Measurements from ENCODE around the gene BTC.
"Not testable (repeated sequence)": the region's sequence is repeated elsewhere in the genome, so short reads cannot be mapped to it uniquely, and the experiment has no call there.

The BTC gene

DNA sequence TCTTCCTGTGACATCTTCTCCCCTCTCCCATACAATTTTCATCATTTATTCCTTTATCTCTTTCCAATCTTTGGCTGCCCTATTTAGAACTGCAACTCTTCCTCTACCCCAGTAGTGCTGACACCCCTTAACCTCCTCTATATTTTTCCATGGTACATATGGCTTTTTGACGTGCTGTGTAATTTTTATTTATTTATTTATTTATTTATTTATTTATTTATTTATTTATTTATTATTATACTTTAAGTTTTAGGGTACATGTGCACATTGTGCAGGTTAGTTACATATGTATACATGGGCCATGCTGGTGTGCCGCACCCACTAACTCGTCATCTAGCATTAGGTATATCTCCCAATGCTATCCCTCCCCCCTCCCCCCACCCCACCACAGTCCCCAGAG lies 17.7 kb upstream of the BTC start:
- H3K18ac ChIP-seq (ENCODE audit: low read length); H3K23ac ChIP-seq (ENCODE audit: low read depth, low read length, poor library complexity); H3K4me3 ChIP-seq (ENCODE audit: low read length in 2 of 2); H3K36me3 ChIP-seq (replicated peaks in 1 of 2; ENCODE audit: control insufficient read depth in 2 of 2, insufficient read depth in 2 of 2, low read length in 2 of 2); H3K14ac ChIP-seq (ENCODE audit: low read length); H4K8ac ChIP-seq (ENCODE audit: low read depth, low read length); H3K4me1 ChIP-seq (ENCODE audit: control insufficient read depth in 2 of 2, insufficient read depth in 1 of 2, low read depth in 1 of 2, low read length in 2 of 2); H3K4me2 ChIP-seq (ENCODE audit: insufficient read depth, low read length, poor library complexity, severe bottlenecking); H2BK15ac ChIP-seq (ENCODE audit: low read length); DNase-seq (ENCODE audit: low spot score); H3K4ac ChIP-seq (ENCODE audit: low read length); H2BK12ac ChIP-seq (ENCODE audit: low read length); H3K9ac ChIP-seq (ENCODE audit: low read depth, low read length, poor library complexity); H2BK5ac ChIP-seq (ENCODE audit: low read length); H4K91ac ChIP-seq (ENCODE audit: low read depth, low read length, poor library complexity); H3K27me3 ChIP-seq (ENCODE audit: control insufficient read depth in 3 of 3, insufficient read depth in 3 of 3, low read depth in 1 of 3, low read length in 3 of 3); H3K27ac ChIP-seq (replicated peaks; ENCODE audit: low read length); H3K79me1 ChIP-seq (ENCODE audit: low read depth, low read length); H2AK5ac ChIP-seq (ENCODE audit: low read depth, low read length); H3K9me3 ChIP-seq (replicated peaks in 1 of 2; ENCODE audit: control insufficient read depth in 2 of 2, insufficient read depth in 1 of 2, low read depth in 1 of 2, low read length in 2 of 2); H2BK120ac ChIP-seq (ENCODE audit: low read depth, low read length); H2AFZ ChIP-seq (ENCODE audit: low read length): not testable (repeated sequence)
- no CpG with 5 or more reads among the region's 3 CpGs for WGBS, 2 donors (ENCODE audit: extremely low coverage in 2 of 2, insufficient read length in 2 of 2, insufficient replicate concordance in 1 of 2)

DNA sequence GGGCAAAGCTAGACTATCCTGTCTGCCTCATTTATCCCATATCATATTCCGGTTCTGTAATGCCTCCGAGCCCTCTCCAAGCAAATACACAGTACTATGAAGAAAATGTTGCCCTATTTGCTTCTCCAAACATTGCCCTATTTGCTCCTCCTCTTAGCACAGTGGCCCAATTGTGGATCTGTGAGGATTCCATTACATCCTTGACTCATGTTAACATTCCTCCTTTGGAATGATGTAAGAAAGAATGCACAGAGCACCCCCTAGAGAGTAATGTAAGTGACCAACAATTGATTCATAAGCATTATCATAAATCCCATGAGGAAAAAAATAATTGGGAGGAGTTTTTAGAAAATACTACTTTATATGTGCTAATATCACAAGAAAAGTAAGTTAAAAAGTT lies 11.3 kb upstream of the BTC start:
- Histone ChIP-seq H2BK15ac (ENCODE audit: low read length) (no peak overlapping the region), H3K14ac (ENCODE audit: low read length) (no peak overlapping the region), H3K4me2 (ENCODE audit: insufficient read depth, low read length, poor library complexity, severe bottlenecking) (no peak overlapping the region), H2BK12ac (ENCODE audit: low read length) (no peak overlapping the region), H2BK120ac (ENCODE audit: low read depth, low read length) (no peak overlapping the region), H3K27ac (replicated peaks; ENCODE audit: low read length) (no peak overlapping the region), H4K91ac (ENCODE audit: low read depth, low read length, poor library complexity) (no peak overlapping the region), H4K8ac (ENCODE audit: low read depth, low read length) (no peak overlapping the region), H3K27me3 (ENCODE audit: control insufficient read depth in 3 of 3, insufficient read depth in 3 of 3, low read depth in 1 of 3, low read length in 3 of 3) (no peaks in the 10 kb centered on the region), H3K23ac (ENCODE audit: low read depth, low read length, poor library complexity) (no peak overlapping the region), H3K79me1 (ENCODE audit: low read depth, low read length) (no peaks in the 10 kb centered on the region), H2AK5ac (ENCODE audit: low read depth, low read length) (no peak overlapping the region), H3K9me3 (replicated peaks in 1 of 2; ENCODE audit: control insufficient read depth in 2 of 2, insufficient read depth in 1 of 2, low read depth in 1 of 2, low read length in 2 of 2) (no peaks in the 10 kb centered on the region), H3K4me1 (ENCODE audit: control insufficient read depth in 2 of 2, insufficient read depth in 1 of 2, low read depth in 1 of 2, low read length in 2 of 2) (no peaks in the 10 kb centered on the region), H2AFZ (ENCODE audit: low read length) (no peak overlapping the region), H3K9ac (ENCODE audit: low read depth, low read length, poor library complexity) (no peak overlapping the region), H2BK5ac (ENCODE audit: low read length) (no peak overlapping the region), H3K36me3 (replicated peaks in 1 of 2; ENCODE audit: control insufficient read depth in 2 of 2, insufficient read depth in 2 of 2, low read length in 2 of 2) (no peaks in the 10 kb centered on the region), H3K18ac (ENCODE audit: low read length) (no peak overlapping the region), H3K4me3 (ENCODE audit: low read length in 2 of 2) (no peak overlapping the region), H3K4ac (ENCODE audit: low read length) (no peak overlapping the region)
- DNase-seq (ENCODE audit: low spot score), result no peak
- WGBS, 2 donors (ENCODE audit: extremely low coverage in 2 of 2, insufficient read length in 2 of 2, insufficient replicate concordance in 1 of 2), result no CpG with 5 or more reads among the region's 2 CpGs

DNA sequence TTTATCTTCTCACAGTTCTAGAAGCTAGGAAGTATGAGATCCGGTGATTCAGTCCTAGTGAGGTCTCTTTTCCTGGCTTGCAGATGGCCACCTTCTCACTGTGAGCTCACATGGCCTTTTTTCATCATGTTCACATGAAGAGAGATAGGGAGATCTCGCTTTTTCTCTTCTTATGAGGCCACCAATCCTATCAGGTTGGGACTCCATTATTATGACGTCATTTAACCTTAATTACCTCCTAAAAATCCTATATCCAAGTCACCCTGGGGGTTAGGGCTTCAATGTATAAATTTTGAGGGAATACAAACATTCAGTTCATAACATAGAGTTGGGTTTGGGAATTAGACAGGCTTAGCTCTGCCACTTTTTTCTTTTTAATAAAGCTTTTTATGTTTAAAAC lies 6.0 kb upstream of the BTC start:
- H2BK5ac ChIP-seq (ENCODE audit: low read length), result no peak overlapping the region
- no peaks in the 10 kb centered on the region for H3K79me1 ChIP-seq (ENCODE audit: low read depth, low read length)
- no peak overlapping the region for H3K14ac ChIP-seq (ENCODE audit: low read length)
- no peak overlapping the region for H3K4me3 ChIP-seq (ENCODE audit: low read length in 2 of 2)
- H3K23ac ChIP-seq (ENCODE audit: low read depth, low read length, poor library complexity), result no peak overlapping the region
- no peak overlapping the region for H3K9ac ChIP-seq (ENCODE audit: low read depth, low read length, poor library complexity)
- no peak overlapping the region for H2AFZ ChIP-seq (ENCODE audit: low read length)
- no peaks in the 10 kb centered on the region for H3K36me3 ChIP-seq (replicated peaks in 1 of 2; ENCODE audit: control insufficient read depth in 2 of 2, insufficient read depth in 2 of 2, low read length in 2 of 2)
- no peak overlapping the region for H3K18ac ChIP-seq (ENCODE audit: low read length)
- WGBS, 2 donors (ENCODE audit: extremely low coverage in 2 of 2, insufficient read length in 2 of 2, insufficient replicate concordance in 1 of 2), result no CpG with 5 or more reads among the region's 3 CpGs
- H3K27me3 ChIP-seq (ENCODE audit: control insufficient read depth in 3 of 3, insufficient read depth in 3 of 3, low read depth in 1 of 3, low read length in 3 of 3), result no peaks in the 10 kb centered on the region
- H3K27ac ChIP-seq (replicated peaks; ENCODE audit: low read length), result no peak overlapping the region
- no peaks in the 10 kb centered on the region for H3K4me1 ChIP-seq (ENCODE audit: control insufficient read depth in 2 of 2, insufficient read depth in 1 of 2, low read depth in 1 of 2, low read length in 2 of 2)
- H3K4me2 ChIP-seq (ENCODE audit: insufficient read depth, low read length, poor library complexity, severe bottlenecking), result no peak overlapping the region
- H4K91ac ChIP-seq (ENCODE audit: low read depth, low read length, poor library complexity), result no peak overlapping the region
- H3K9me3 ChIP-seq (replicated peaks in 1 of 2; ENCODE audit: control insufficient read depth in 2 of 2, insufficient read depth in 1 of 2, low read depth in 1 of 2, low read length in 2 of 2), result no peaks in the 10 kb centered on the region
- no peak overlapping the region for H2AK5ac ChIP-seq (ENCODE audit: low read depth, low read length)
- no peak overlapping the region for H2BK12ac ChIP-seq (ENCODE audit: low read length)
- H2BK120ac ChIP-seq (ENCODE audit: low read depth, low read length), result no peak overlapping the region
- no peak for DNase-seq (ENCODE audit: low spot score)
- H4K8ac ChIP-seq (ENCODE audit: low read depth, low read length), result no peak overlapping the region
- H3K4ac ChIP-seq (ENCODE audit: low read length), result no peak overlapping the region
- H2BK15ac ChIP-seq (ENCODE audit: low read length), result no peak overlapping the region

DNA sequence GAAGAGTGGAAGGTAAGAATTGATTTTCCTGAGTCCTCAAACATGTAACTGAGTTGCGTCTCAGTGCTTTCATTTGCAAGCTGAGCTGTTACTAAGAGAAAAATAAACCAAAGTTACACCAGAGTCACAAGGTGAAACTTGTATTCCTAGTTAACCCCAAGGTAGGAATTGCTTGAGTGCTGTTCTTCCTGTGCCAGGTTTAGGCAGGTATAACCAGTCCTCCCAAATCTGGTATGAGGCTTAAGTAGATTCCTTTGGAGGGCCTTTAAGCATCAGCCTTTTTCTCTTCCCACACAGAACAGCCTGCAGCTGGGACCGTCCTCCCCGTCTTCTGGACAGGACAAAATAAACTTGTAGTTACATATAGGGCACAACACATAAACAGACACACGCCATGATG lies 2.3 kb upstream of the BTC start:
- DNase-seq (ENCODE audit: low spot score), result no peak
- H3K27ac ChIP-seq (replicated peaks; ENCODE audit: low read length), result no peak overlapping the region
- H2BK15ac ChIP-seq (ENCODE audit: low read length), result no peak overlapping the region
- no peak overlapping the region for H2BK5ac ChIP-seq (ENCODE audit: low read length)
- H2AK5ac ChIP-seq (ENCODE audit: low read depth, low read length), result no peak overlapping the region
- no peak overlapping the region for H2BK12ac ChIP-seq (ENCODE audit: low read length)
- no peak overlapping the region for H3K23ac ChIP-seq (ENCODE audit: low read depth, low read length, poor library complexity)
- no peak overlapping the region for H2AFZ ChIP-seq (ENCODE audit: low read length)
- no peak overlapping the region for H3K4me3 ChIP-seq (ENCODE audit: low read length in 2 of 2)
- no peaks in the 10 kb centered on the region for H3K9me3 ChIP-seq (replicated peaks in 1 of 2; ENCODE audit: control insufficient read depth in 2 of 2, insufficient read depth in 1 of 2, low read depth in 1 of 2, low read length in 2 of 2)
- no CpG with 5 or more reads among the region's 4 CpGs for WGBS, 2 donors (ENCODE audit: extremely low coverage in 2 of 2, insufficient read length in 2 of 2, insufficient replicate concordance in 1 of 2)
- no peaks in the 10 kb centered on the region for H3K79me1 ChIP-seq (ENCODE audit: low read depth, low read length)
- H3K36me3 ChIP-seq (replicated peaks in 1 of 2; ENCODE audit: control insufficient read depth in 2 of 2, insufficient read depth in 2 of 2, low read length in 2 of 2), result no peaks in the 10 kb centered on the region
- H3K4me1 ChIP-seq (ENCODE audit: control insufficient read depth in 2 of 2, insufficient read depth in 1 of 2, low read depth in 1 of 2, low read length in 2 of 2), result peaks cover 0 to 8% of the 10 kb centered on the region in 2 donors
- H3K18ac ChIP-seq (ENCODE audit: low read length), result no peak overlapping the region
- no peak overlapping the region for H3K9ac ChIP-seq (ENCODE audit: low read depth, low read length, poor library complexity)
- H4K91ac ChIP-seq (ENCODE audit: low read depth, low read length, poor library complexity), result no peak overlapping the region
- H3K27me3 ChIP-seq (ENCODE audit: control insufficient read depth in 3 of 3, insufficient read depth in 3 of 3, low read depth in 1 of 3, low read length in 3 of 3), result peaks cover 0 to 18% (median 0%) of the 10 kb centered on the region in 3 experiments
- H2BK120ac ChIP-seq (ENCODE audit: low read depth, low read length), result no peak overlapping the region
- no peak overlapping the region for H3K14ac ChIP-seq (ENCODE audit: low read length)
- H4K8ac ChIP-seq (ENCODE audit: low read depth, low read length), result no peak overlapping the region
- H3K4ac ChIP-seq (ENCODE audit: low read length), result no peak overlapping the region
- no peak overlapping the region for H3K4me2 ChIP-seq (ENCODE audit: insufficient read depth, low read length, poor library complexity, severe bottlenecking)
